ENCODE results near the gene NLGN4Y.
"Not testable (repeated sequence)": the region's sequence is repeated elsewhere in the genome, so short reads cannot be mapped to it uniquely, and the experiment has no call there.

NLGN4Y gene

GRCh38 chrY:14860448-14860847 is 336.1 kb downstream of the NLGN4Y start:
- no peak for DNase-seq

- not testable (repeated sequence) for DNase-seq
Measured at GRCh38 chrY:14861033-14861432, 336.7 kb downstream of the NLGN4Y start.

GRCh38 chrY:14871971-14872370 is 347.6 kb downstream of the NLGN4Y start:
- no peak for DNase-seq

All from T1000 (cell line).